ENCODE data around the gene SERPINB12.

- no peak for TF ChIP-seq CTCF (conservative IDR thresholded peaks at IDR 0.05)
- no peak for TF ChIP-seq EZH2 (IDR thresholded peaks at IDR 0.05; ENCODE audit: low read depth)
Measured at GRCh38 chr18:63613420-63613819, 71.3 kb downstream of the SERPINB12 start.

Measured in PC-9 (cell line).